Heart left ventricle (tissue), 13 donors: Measurements from ENCODE around the gene TRERF1.

ENCODE experiments used
- CTCF ChIP-seq, 12 donors: fragments of 200-600 bp; sonication (generic) in 4 of 12; IDR thresholded peaks; one replicate each; pipeline versions ENCODE4 v1.5.0 to v1.8.0; 2018 to 2022; ENCODE audit warnings: antibody characterized with exemption in 12 of 12, mild to moderate bottlenecking in 5 of 12
- POLR2A ChIP-seq, 2 donors: fragments of 450-650 bp; IDR thresholded peaks; one replicate each; pipeline ENCODE4 v1.6.1; 2017; ENCODE audit warnings: antibody characterized with exemption in 2 of 2, mild to moderate bottlenecking in 2 of 2, moderate library complexity in 2 of 2
- donor health status: ischemic (EF 13 %, LVEDD 7.1; RV severe dilation, severe dysfunction).
- donor health status: DM: no; HTN: yes; CAD: no.
- donor health status: DM: no; HTN: no; CAD: no.
- donor health status: ischemic (EF 25% LVEDD 6.9; RV normal size, moderate dysfunction).
- donor health status: ischemic (EF 25% LVEDD 5.7; RV mildly dilated, moderate dysfunction).
- donor health status: ischemic (EF 35%, LVEDD 5.7; RV mildly dilated, moderate dysfunction).
- donor health status: nonischemic (EF 11% LVEDD 7.7; RV severe dilation, severe dysfunction).
- donor health status: DM: yes; HTN: yes; CAD: no.
- donor health status: PGD.
- donor health status: ischemic (EF 29% LVEDD 5.4; RV normal size, mild dysfunction).
- donor health status: nonischemic (EF 23%, LVEDD 6.1; RV moderate dilation, normal function).

GRCh38 chr6:42433409-42433808, 18.3 kb downstream of the TRERF1 start:
- TF ChIP-seq CTCF (IDR thresholded peaks at IDR 0.05), result no peak
- no peak for TF ChIP-seq POLR2A (IDR thresholded peaks at IDR 0.05)
